ENCODE results near the gene PCDHGB5.
A peak's percentile ranks its signal among the peaks of the same experiment; 100 is the strongest.
"Not testable (repeated sequence)": the region's sequence is repeated elsewhere in the genome, so short reads cannot be mapped to it uniquely, and the experiment has no call there.

Gene PCDHGB5

DNA sequence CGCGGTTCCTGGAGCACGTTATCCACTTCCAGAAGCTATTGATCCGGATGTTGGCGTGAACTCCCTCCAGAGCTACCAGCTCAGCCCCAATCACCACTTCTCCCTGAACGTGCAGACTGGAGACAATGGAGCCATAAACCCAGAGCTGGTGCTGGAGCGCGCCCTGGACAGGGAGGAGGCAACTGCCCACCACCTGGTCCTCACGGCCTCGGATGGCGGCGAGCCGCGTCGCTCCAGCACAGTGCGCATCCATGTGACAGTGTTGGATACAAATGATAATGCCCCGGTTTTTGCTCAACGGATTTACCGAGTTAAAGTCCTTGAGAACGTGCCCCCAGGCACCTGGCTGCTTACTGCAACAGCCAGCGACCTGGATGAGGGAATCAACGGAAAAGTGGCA, 5.6 kb downstream of the PCDHGB5 start:
- H3K36me3 ChIP-seq (ENCODE audit: control insufficient read depth in 1 of 2, insufficient read depth in 2 of 2, low read depth in 1 of 2, low read length in 2 of 2) = peaks cover 0 to 28% of the 10 kb centered on the region in 2 experiments
- no peak for DNase-seq
- WGBS = 98% methylated on average over 20 of the region's 22 CpGs

DNA sequence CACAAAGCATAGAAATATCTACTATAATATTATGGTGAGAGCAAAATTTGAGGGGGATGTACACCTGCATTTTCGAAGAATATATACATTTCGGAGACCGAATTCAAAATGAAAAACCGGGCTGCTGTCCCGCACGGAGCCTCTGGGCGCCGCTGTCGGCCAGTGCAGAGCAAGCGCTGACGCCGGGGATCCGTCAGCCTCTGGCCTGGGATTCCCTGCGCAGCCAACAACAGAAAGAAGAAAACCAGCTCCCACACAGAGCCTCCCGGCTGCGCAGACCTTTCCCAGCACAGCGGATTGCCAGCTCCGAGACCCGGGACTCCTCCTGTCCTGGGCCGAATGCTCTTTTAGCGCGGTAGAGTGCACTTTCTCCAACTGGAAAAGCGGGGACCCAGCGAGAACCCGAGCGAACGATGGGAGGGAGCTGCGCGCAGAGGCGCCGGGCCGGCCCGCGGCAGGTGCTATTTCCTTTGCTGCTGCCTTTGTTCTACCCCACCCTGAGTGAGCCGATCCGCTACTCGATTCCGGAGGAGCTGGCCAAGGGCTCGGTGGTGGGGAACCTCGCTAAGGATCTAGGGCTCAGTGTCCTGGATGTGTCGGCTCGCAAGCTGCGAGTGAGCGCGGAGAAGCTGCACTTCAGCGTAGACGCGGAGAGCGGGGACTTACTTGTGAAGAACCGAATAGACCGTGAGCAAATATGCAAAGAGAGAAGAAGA, 10.2 kb downstream of the PCDHGB5 start, which contains the start of gene PCDHGB6:
PCDHGB6 (plus strand) TSS at position 232 of the 716 bp plus-strand sequence; CDS start at position 414, 182 bp downstream.
- H2BK15ac ChIP-seq (ENCODE audit: low read depth, poor library complexity, severe bottlenecking); H3K4ac ChIP-seq (ENCODE audit: low read depth in 1 of 2, low read length in 2 of 2); H2BK120ac ChIP-seq (ENCODE audit: low read depth, low read length); H3K27ac ChIP-seq (ENCODE audit: low read length, poor library complexity, severe bottlenecking); H3K23ac ChIP-seq (ENCODE audit: low read length in 2 of 2); H2BK5ac ChIP-seq (ENCODE audit: low read depth, low read length, poor library complexity, severe bottlenecking); H2BK12ac ChIP-seq (ENCODE audit: low read length in 2 of 2); H2AK5ac ChIP-seq (ENCODE audit: low read length, severe bottlenecking); H3K4me1 ChIP-seq (ENCODE audit: control insufficient read depth, insufficient read depth, low read depth, low read length); H3K14ac ChIP-seq (ENCODE audit: low read length in 2 of 2): not testable (repeated sequence)
- H3K79me1 ChIP-seq (replicated peaks; ENCODE audit: low read length, poor library complexity, severe bottlenecking) = peaks cover 24% of the 10 kb centered on the region
- H2AFZ ChIP-seq (ENCODE audit: low read depth, low read length) = peak within 1 kb of the TSS; percentile 55
- H3K36me3 ChIP-seq (ENCODE audit: control insufficient read depth in 1 of 2, insufficient read depth in 2 of 2, low read depth in 1 of 2, low read length in 2 of 2) = peaks cover 0 to 24% of the 10 kb centered on the region in 2 experiments
- peak within 1 kb of the TSS; percentile 16 to 67 for H3K18ac ChIP-seq (ENCODE audit: low read depth in 1 of 2, low read length in 2 of 2)
- peaks cover 39% of the 10 kb centered on the region for H3K9me3 ChIP-seq (ENCODE audit: control insufficient read depth, low read length)
- H3K9ac ChIP-seq (ENCODE audit: low read length) = peak within 1 kb of the TSS; percentile 26
- peak; percentile 83 for DNase-seq
- H3K4me2 ChIP-seq (ENCODE audit: low read length, poor library complexity, severe bottlenecking) = peak within 1 kb of the TSS; percentile 35
- 4% methylated on average over 47 of the region's 51 CpGs for WGBS
- H4K91ac ChIP-seq (ENCODE audit: low read length) = peak within 1 kb of the TSS; percentile 90
- peak within 1 kb of the TSS; percentile 64 for H4K8ac ChIP-seq (ENCODE audit: low read length)
- H3K4me3 ChIP-seq (ENCODE audit: insufficient read depth in 1 of 2, low read depth in 1 of 2, low read length in 2 of 2) = peak within 1 kb of the TSS; percentile 57 to 72
- H3K27me3 ChIP-seq (ENCODE audit: control insufficient read depth in 1 of 2, insufficient read depth in 1 of 2, low read length in 2 of 2) = peaks cover 0 to 17% of the 10 kb centered on the region in 2 experiments

More for the DNA sequence above, 5.6 kb downstream of the PCDHGB5 start:
- Histone ChIP-seq H3K27me3 (ENCODE audit: control insufficient read depth in 1 of 2, insufficient read depth in 1 of 2, low read length in 2 of 2) (no peaks in the 10 kb centered on the region), H2BK5ac (ENCODE audit: low read depth, low read length, poor library complexity, severe bottlenecking) (no peak overlapping the region), H3K4me3 (ENCODE audit: insufficient read depth in 1 of 2, low read depth in 1 of 2, low read length in 2 of 2) (peak overlapping the region in 1 of 2 experiments; percentile 75), H3K18ac (ENCODE audit: low read depth in 1 of 2, low read length in 2 of 2) (no peak overlapping the region), H2BK12ac (ENCODE audit: low read length in 2 of 2) (no peak overlapping the region), H3K27ac (ENCODE audit: low read length, poor library complexity, severe bottlenecking) (no peak overlapping the region), H3K4me2 (ENCODE audit: low read length, poor library complexity, severe bottlenecking) (no peak overlapping the region), H2AK5ac (ENCODE audit: low read length, severe bottlenecking) (no peak overlapping the region), H3K79me1 (replicated peaks; ENCODE audit: low read length, poor library complexity, severe bottlenecking) (peaks cover 13% of the 10 kb centered on the region), H2AFZ (ENCODE audit: low read depth, low read length) (no peak overlapping the region), H3K9me3 (ENCODE audit: control insufficient read depth, low read length) (peaks cover 54% of the 10 kb centered on the region), H2BK120ac (ENCODE audit: low read depth, low read length) (no peak overlapping the region), H4K8ac (ENCODE audit: low read length) (no peak overlapping the region), H3K23ac (ENCODE audit: low read length in 2 of 2) (no peak overlapping the region), H3K9ac (ENCODE audit: low read length) (no peak overlapping the region), H2BK15ac (ENCODE audit: low read depth, poor library complexity, severe bottlenecking) (no peak overlapping the region), H3K4ac (ENCODE audit: low read depth in 1 of 2, low read length in 2 of 2) (no peak overlapping the region), H4K91ac (ENCODE audit: low read length) (no peak overlapping the region), H3K4me1 (ENCODE audit: control insufficient read depth, insufficient read depth, low read depth, low read length) (no peaks in the 10 kb centered on the region), H3K14ac (ENCODE audit: low read length in 2 of 2) (no peak overlapping the region)

DNA sequence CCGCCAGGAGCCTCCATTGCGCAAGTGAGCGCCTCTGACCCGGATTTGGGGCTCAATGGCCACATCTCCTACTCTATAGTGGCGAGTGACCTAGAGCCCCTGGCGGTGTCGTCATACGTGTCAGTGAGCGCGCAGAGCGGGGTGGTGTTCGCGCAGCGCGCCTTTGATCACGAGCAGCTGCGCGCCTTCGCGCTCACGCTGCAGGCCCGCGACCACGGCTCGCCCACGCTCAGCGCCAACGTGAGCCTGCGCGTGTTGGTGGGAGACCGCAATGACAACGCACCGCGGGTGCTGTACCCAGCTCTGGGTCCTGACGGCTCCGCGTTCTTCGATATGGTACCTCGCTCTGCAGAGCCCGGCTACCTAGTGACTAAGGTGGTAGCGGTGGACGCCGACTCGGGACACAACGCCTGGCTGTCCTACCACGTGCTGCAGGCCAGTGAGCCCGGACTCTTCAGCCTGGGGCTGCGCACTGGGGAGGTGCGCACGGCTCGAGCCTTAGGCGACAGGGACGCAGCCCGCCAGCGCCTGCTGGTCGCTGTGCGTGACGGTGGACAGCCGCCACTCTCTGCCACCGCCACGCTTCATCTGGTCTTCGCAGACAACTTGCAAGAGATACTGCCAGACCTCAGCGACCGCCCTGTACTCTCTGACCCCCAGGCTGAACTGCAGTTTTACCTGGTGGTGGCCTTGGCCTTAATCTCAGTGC, 12.0 kb downstream of the PCDHGB5 start:
- Histone ChIP-seq H3K14ac (ENCODE audit: low read length in 2 of 2) (peak overlapping the region in 1 of 2 experiments; percentile 81), H3K79me1 (replicated peaks; ENCODE audit: low read length, poor library complexity, severe bottlenecking) (peaks cover 32% of the 10 kb centered on the region), H3K36me3 (ENCODE audit: control insufficient read depth in 1 of 2, insufficient read depth in 2 of 2, low read depth in 1 of 2, low read length in 2 of 2) (peaks cover 0 to 32% of the 10 kb centered on the region in 2 experiments), H2AK5ac (ENCODE audit: low read length, severe bottlenecking) (no peak overlapping the region), H4K91ac (ENCODE audit: low read length) (peak overlapping the region; percentile 16), H3K4ac (ENCODE audit: low read depth in 1 of 2, low read length in 2 of 2) (no peak overlapping the region), H3K9me3 (ENCODE audit: control insufficient read depth, low read length) (peaks cover 26% of the 10 kb centered on the region), H2BK120ac (ENCODE audit: low read depth, low read length) (no peak overlapping the region), H4K8ac (ENCODE audit: low read length) (no peak overlapping the region), H3K18ac (ENCODE audit: low read depth in 1 of 2, low read length in 2 of 2) (no peak overlapping the region), H2AFZ (ENCODE audit: low read depth, low read length) (no peak overlapping the region), H2BK5ac (ENCODE audit: low read depth, low read length, poor library complexity, severe bottlenecking) (no peak overlapping the region), H3K9ac (ENCODE audit: low read length) (no peak overlapping the region), H3K27me3 (ENCODE audit: control insufficient read depth in 1 of 2, insufficient read depth in 1 of 2, low read length in 2 of 2) (peaks cover 0 to 17% of the 10 kb centered on the region in 2 experiments), H3K23ac (ENCODE audit: low read length in 2 of 2) (no peak overlapping the region), H2BK15ac (ENCODE audit: low read depth, poor library complexity, severe bottlenecking) (no peak overlapping the region), H3K4me2 (ENCODE audit: low read length, poor library complexity, severe bottlenecking) (no peak overlapping the region), H3K4me1 (ENCODE audit: control insufficient read depth, insufficient read depth, low read depth, low read length) (peaks cover 2% of the 10 kb centered on the region), H3K4me3 (ENCODE audit: insufficient read depth in 1 of 2, low read depth in 1 of 2, low read length in 2 of 2) (peak overlapping the region; percentile 20 to 35), H2BK12ac (ENCODE audit: low read length in 2 of 2) (peak overlapping the region in 1 of 2 experiments; percentile 3), H3K27ac (ENCODE audit: low read length, poor library complexity, severe bottlenecking) (no peak overlapping the region)
- 99% methylated on average over 64 of the region's 64 CpGs for WGBS
- DNase-seq = no peak

DNA sequence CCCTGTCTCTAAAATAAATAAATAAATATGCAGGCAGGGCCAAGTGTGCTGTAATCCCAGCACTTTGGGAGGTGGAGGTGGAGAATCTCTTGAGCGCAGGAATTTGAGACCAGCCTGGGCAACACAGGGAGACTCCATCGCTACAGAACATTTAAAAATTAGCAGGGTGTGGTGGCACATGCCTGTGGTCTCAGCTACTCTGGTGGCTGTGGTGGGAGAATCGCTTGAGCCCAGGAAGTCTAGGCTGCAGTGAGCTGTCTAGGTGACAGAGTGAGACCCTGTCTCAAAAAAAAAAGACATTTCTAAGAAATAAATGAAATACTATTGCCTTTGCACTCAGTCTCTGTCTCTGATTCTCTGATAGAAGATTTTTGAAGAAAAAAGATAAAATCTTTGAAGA, 13.8 kb downstream of the PCDHGB5 start:
- Histone ChIP-seq H4K91ac (ENCODE audit: low read length) (no peak overlapping the region), H3K9me3 (ENCODE audit: control insufficient read depth, low read length) (peaks cover 22% of the 10 kb centered on the region), H3K27me3 (ENCODE audit: control insufficient read depth in 1 of 2, insufficient read depth in 1 of 2, low read length in 2 of 2) (peaks cover 0 to 17% of the 10 kb centered on the region in 2 experiments), H3K4me1 (ENCODE audit: control insufficient read depth, insufficient read depth, low read depth, low read length) (peaks cover 2% of the 10 kb centered on the region), H3K9ac (ENCODE audit: low read length) (no peak overlapping the region), H3K23ac (ENCODE audit: low read length in 2 of 2) (no peak overlapping the region), H3K4ac (ENCODE audit: low read depth in 1 of 2, low read length in 2 of 2) (no peak overlapping the region), H2BK120ac (ENCODE audit: low read depth, low read length) (no peak overlapping the region), H3K14ac (ENCODE audit: low read length in 2 of 2) (no peak overlapping the region), H3K18ac (ENCODE audit: low read depth in 1 of 2, low read length in 2 of 2) (no peak overlapping the region), H3K36me3 (ENCODE audit: control insufficient read depth in 1 of 2, insufficient read depth in 2 of 2, low read depth in 1 of 2, low read length in 2 of 2) (peaks cover 0 to 38% of the 10 kb centered on the region in 2 experiments), H4K8ac (ENCODE audit: low read length) (no peak overlapping the region), H2BK5ac (ENCODE audit: low read depth, low read length, poor library complexity, severe bottlenecking) (no peak overlapping the region), H3K4me3 (ENCODE audit: insufficient read depth in 1 of 2, low read depth in 1 of 2, low read length in 2 of 2) (no peak overlapping the region), H2AFZ (ENCODE audit: low read depth, low read length) (no peak overlapping the region), H3K4me2 (ENCODE audit: low read length, poor library complexity, severe bottlenecking) (no peak overlapping the region), H2BK12ac (ENCODE audit: low read length in 2 of 2) (no peak overlapping the region), H3K27ac (ENCODE audit: low read length, poor library complexity, severe bottlenecking) (no peak overlapping the region), H3K79me1 (replicated peaks; ENCODE audit: low read length, poor library complexity, severe bottlenecking) (peaks cover 34% of the 10 kb centered on the region), H2AK5ac (ENCODE audit: low read length, severe bottlenecking) (no peak overlapping the region), H2BK15ac (ENCODE audit: low read depth, poor library complexity, severe bottlenecking) (no peak overlapping the region)
- 95% methylated on average over 3 of the region's 3 CpGs for WGBS
- peak; percentile 4 for DNase-seq
